ENCODE data around the gene CEBPE. TPM values are rescaled to one million over a fixed set of nuclear protein-coding genes. Genes with fewer than 3 reads are reported as not detected.

CEBPE gene
- total and polyA plus RNA-seq, 8 donors = 0.14 to 1.0 (median 0.23) TPM; not detected in 2

GRCh38 chr14:23164250-23164649, 45.2 kb upstream of the CEBPE start:
- DNase-seq (peak in 1 of 4 donors; percentile 68), ATAC-seq (peak; percentile 77)
- no peaks in the 10 kb centered on the region for H3K27me3 ChIP-seq
- no peaks in the 10 kb centered on the region for H3K36me3 ChIP-seq
- intact Hi-C loops (cut with DNase I) = no loop called here
- H3K27ac ChIP-seq = peak overlapping the region in 1 of 2 donors; percentile 3
- H3K4me1 ChIP-seq = peaks cover 23 to 63% of the 10 kb centered on the region in 2 donors
- TF ChIP-seq CTCF (IDR thresholded peaks at IDR 0.05) = no peak
- H3K9me3 ChIP-seq = no peaks in the 10 kb centered on the region
- H3K4me3 ChIP-seq = no peak overlapping the region

DNA sequence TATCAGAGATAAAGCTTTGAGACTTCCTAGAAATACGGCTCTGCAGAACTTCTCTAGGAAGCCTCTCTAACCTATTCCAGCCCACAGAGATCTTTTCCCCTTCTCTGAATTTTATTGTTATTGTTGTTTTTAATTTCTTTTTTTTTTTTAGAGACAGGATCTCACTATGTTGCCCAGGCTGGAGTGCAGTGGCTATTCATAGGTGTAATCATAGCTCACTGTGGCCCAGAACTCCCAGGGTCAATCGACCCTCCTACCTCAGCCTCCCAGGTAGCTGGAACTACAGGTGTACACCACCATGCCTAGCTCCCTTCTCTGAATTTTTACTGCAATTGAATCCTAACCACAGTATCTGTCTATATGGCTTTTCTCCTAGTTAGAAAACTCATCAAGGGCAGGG, 44.8 kb upstream of the CEBPE start:
- no peak for TF ChIP-seq CTCF (IDR thresholded peaks at IDR 0.05)
- Histone ChIP-seq H3K9me3 (no peaks in the 10 kb centered on the region), H3K27ac (peak overlapping the region in 1 of 2 donors; percentile 3), H3K27me3 (no peaks in the 10 kb centered on the region), H3K4me1 (peaks cover 23 to 65% of the 10 kb centered on the region in 2 donors), H3K4me3 (no peak overlapping the region), H3K36me3 (no peaks in the 10 kb centered on the region)
- DNase-seq (no peak), ATAC-seq (no peak)
- intact Hi-C loops (cut with DNase I) = no loop called here

GRCh38 chr14:23162800-23163199, 43.7 kb upstream of the CEBPE start:
- ATAC-seq = no peak
- peaks cover 23 to 55% of the 10 kb centered on the region in 2 donors for H3K4me1 ChIP-seq
- no peaks in the 10 kb centered on the region for H3K36me3 ChIP-seq
- H3K27ac ChIP-seq = peak overlapping the region in 1 of 2 donors; percentile 86
- DNase-seq = no peak
- H3K9me3 ChIP-seq = no peaks in the 10 kb centered on the region
- TF ChIP-seq CTCF (IDR thresholded peaks at IDR 0.05) = no peak
- H3K27me3 ChIP-seq = no peaks in the 10 kb centered on the region
- no peak overlapping the region for H3K4me3 ChIP-seq
- intact Hi-C loops (cut with DNase I) = no loop called here

DNA sequence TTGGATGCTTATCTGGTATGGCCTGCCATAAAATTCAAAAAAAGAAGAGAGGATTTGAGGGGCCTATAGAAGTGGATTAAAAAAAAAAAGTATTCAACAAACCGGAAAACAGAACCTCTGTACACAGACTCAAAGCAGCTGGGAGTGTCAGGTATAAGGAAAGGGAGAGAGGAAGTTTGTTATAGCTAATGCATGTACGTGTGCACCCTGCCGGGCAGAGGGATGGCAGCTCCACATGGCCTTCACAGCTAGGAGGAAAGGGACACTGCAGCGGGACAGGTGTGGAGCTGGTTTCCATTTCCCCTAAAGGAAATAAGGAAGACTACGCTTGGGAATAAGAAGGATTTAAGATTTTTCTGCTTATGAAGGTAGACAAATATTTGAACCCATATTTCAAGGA, 43.0 kb upstream of the CEBPE start:
- peaks cover 15 to 47% of the 10 kb centered on the region in 2 donors for H3K4me1 ChIP-seq
- H3K27ac ChIP-seq = peak overlapping the region in 1 of 2 donors; percentile 86
- no peaks in the 10 kb centered on the region for H3K27me3 ChIP-seq
- no peaks in the 10 kb centered on the region for H3K36me3 ChIP-seq
- DNase-seq (no peak), ATAC-seq (no peak)
- intact Hi-C loops (cut with DNase I) = no loop called here
- no peak overlapping the region for H3K4me3 ChIP-seq
- TF ChIP-seq CTCF (IDR thresholded peaks at IDR 0.05) = no peak
- H3K9me3 ChIP-seq = no peaks in the 10 kb centered on the region

DNA sequence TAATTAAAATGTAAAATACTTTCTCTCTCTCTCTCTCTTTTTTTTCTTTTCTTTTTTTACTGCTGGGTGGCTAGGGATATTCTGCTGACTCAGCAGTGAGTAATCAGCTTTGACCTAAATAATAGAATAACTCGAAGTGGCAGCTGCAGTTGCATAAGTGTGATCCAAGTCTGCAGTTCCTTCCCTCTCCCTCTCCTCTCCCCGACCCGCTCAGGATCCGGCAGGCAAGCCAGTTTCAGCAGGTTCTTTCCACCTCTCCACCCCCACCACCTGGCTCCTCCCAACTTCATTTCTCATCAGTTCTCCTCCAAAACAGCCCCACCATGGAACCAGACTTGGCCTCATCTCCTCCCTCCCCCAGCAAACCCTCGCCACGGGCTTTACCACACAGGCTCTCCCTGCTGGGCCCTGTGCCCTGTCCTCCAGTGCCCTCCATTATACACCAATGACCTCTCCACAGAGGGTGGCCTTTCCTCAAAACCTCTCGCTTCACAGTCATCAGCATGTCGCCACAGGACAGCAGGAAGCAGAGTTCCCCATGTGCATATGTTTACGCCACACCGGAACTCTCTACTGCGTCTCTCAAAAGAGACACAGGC, 42.0 kb upstream of the CEBPE start:
- intact Hi-C loops (cut with DNase I) = no loop called here
- ATAC-seq (peak; percentile 77), DNase-seq (peak in 3 of 4 donors; percentile 67 to 88 (median 83))
- Histone ChIP-seq H3K36me3 (no peaks in the 10 kb centered on the region), H3K4me3 (no peak overlapping the region), H3K27ac (peak overlapping the region; percentile 85 to 86), H3K9me3 (no peaks in the 10 kb centered on the region), H3K27me3 (no peaks in the 10 kb centered on the region), H3K4me1 (peaks cover 15 to 47% of the 10 kb centered on the region in 2 donors)
- TF ChIP-seq CTCF (IDR thresholded peaks at IDR 0.05) = no peak
